ENCODE data around the gene SLC16A12.
"Not testable (repeated sequence)": the region's sequence is repeated elsewhere in the genome, so short reads cannot be mapped to it uniquely, and the experiment has no call there.

SLC16A12 gene

DNA sequence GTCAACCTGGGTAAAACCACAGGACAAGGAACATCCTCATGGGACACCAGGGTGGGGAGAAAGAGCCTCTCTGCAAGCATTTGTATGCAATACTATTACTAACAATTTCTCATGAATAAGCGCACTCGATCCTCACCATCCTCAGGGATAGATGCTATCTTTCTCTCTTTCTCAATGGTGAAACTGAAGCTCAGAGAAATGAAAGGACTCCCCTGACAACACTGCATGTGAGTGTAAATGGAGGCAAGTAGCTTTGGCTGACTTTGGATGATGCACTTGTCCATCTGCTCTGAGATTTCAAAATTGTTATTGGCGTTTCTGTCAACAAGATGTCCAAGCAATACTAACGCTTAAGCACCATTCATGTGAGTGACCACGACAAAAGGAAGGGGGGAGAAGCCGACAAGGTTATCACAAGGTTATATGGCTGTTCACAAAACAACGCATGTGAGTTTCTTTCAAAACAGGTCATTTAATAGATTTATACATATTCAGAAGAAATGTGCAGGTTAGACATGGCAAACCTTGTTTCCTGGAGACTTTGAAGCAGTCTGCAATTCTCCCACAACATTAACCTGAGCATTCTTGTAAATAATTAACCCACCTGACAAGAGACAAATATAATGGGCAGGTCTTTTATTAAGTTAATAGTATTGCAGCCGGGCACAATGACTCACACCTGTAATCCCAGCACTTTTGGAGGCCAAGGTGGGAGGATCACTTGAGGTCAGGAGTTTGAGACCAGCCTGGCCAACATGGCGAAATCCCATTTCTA is 67.0 kb downstream of the SLC16A12 start:
- no peak for DNase-seq

GRCh38 chr10:89466599-89467035 is 68.8 kb downstream of the SLC16A12 start:
- DNase-seq = no peak

- no peak for DNase-seq
These were observed 70.2 kb downstream of the SLC16A12 start for GRCh38 chr10:89465196-89465595.

GRCh38 chr10:89463846-89464537 is 71.4 kb downstream of the SLC16A12 start:
- DNase-seq = no peak

GRCh38 chr10:89458784-89459183 is 76.6 kb downstream of the SLC16A12 start:
- DNase-seq = no peak

GRCh38 chr10:89458291-89458690 is 77.1 kb downstream of the SLC16A12 start:
- DNase-seq = no peak

GRCh38 chr10:89454561-89455347 is 80.6 kb downstream of the SLC16A12 start:
- no peak for DNase-seq

DNA sequence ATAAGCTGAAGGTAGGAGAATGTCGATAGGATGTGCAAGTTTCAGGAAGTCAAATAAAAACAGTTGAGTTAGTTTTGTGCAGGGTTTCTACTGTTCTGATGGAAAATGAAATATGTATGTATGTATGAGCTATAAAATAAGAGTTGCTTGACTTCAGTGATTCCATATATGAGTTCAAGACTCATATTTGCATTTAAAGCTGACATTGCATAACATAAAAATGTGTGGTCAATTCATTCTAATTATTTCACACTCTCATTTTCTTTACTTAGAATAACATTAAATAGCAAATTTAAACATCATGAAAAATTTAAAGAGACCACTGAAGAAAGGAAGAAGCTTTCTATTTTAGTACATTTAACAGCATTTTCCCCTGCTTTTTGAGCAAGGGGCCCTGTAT is 83.2 kb downstream of the SLC16A12 start:
- no peak for DNase-seq

DNA sequence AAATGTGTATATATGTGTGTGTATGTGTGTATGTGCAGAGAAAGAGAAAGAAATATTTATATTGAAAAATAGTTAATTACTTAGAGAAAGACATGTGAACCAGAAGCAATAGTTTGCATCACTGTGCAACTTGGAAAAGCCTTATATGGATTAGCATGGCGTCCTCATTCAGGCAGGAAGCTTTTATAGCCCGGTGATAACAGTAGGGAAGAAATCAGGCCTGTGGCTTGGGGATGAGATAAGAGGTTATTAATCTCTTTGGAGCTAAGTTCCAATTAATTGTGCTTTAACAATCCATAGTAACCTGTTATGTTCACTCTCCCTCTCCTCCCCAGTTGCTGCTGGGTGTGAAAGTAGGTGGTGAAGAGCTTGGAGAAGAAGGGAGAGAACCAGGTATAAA is 84.5 kb downstream of the SLC16A12 start:
- no peak for DNase-seq

DNA sequence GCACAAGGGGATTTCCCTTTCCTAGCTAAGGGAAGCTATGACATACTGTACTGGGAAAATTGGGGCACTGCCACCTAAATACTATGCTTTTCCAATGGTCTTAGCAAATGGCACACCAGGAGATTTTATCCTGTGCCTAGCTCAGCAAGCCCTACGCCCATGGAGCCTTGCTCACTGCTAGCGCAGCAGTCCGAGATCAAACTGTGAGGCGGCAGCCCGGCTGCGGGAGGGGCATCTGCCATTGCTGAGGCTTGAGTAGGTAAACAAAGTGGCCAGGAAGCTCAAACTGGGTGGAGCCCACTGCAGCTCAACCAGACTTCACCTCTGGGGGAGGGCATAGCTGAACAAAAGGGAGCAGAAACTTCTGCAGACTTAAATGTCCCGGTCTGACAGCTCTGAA is 90.6 kb downstream of the SLC16A12 start:
- not testable (repeated sequence) for DNase-seq

DNA sequence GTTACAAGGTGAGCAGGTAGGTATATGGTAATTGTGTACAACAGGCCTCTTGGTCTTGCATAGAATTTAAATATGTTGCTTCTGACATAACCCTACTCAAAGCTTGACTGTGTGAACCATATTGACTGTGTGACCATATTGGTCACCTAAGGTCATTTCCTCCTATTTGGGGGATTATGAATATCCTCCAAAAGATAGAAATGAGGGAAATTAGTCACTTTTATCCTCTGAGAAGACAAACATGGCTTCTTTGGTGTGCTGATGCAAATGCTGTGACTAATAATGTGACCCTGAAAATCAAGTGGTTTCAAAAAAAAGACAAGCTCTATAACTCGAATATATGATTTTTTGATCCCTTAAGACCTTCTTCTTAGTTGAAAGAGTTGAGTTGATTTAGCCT is 93.1 kb downstream of the SLC16A12 start:
- DNase-seq = no peak

DNA sequence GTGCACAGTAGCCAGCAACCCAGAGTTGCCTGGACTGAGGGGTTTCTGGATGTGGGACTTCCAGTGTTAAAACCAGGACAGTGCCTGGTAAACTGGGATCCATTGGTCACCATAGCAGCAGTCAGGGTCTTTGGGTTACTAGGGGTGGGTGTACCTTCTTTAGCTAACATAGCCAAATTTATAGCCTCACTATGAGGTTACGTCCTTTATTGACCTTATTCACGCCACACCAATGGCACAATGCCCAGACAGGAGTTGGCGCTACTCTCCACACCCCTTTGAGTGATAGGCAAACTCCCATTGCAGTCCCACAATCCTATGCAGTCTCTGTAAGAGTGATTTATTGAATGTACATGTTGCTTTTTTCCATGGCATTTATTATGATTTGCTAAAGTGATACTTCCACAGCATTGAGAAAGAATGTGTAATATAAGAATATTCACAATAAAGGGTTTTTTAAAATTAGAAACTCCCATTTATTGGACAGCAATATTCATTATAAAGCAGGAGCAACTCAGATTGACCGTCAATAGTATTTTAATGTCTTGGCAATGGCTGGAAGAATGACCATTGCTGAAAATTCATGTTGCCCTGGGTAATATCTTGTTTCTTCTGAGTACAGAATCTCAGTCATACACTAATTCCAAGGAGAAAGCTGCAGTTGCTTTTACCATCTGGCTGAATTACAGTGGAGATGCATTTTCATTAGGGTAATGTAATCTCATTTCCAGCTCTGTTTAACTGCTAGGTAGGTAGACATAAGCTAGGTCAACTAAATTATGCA is 95.0 kb downstream of the SLC16A12 start:
- no peak for DNase-seq

DNA sequence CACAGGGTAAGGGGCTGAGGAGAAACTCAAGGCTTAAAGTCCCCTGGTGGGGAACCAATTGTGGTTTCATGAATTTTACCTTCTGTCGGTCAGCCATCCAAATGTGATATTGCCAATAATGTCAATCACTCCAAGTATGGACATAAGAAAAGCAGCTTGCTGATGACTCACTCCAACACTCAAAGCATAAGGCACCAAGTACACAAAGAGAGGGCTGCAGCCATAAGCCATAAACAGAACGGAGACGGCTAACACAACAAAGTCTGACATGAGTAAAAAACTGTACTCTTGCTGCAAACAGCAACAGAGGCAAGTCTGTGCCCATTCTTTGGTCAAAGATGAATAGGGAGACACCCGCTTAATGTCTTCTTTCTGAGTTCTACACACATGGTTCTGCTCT is 96.9 kb downstream of the SLC16A12 start:
- no peak for DNase-seq

DNA sequence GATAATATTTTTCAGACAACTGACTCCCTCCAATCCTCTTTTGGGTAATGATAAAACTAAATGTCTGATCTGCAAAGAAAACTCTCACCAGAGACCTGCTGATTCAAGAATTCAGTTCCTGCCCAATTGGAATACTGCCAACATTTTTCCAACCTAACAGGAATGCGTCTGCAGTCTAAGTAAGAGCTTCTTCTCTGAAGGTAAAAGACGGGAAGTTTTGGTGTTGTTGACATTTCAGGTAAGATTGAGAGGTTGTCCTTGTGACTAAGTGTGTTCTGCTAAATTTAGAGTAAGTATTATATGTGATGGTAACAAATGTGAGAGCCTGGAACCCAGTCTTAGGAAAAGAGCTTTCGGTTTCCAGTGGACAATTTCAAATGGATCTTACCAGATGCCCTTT is 103.4 kb downstream of the SLC16A12 start:
- no peak for DNase-seq

DNA sequence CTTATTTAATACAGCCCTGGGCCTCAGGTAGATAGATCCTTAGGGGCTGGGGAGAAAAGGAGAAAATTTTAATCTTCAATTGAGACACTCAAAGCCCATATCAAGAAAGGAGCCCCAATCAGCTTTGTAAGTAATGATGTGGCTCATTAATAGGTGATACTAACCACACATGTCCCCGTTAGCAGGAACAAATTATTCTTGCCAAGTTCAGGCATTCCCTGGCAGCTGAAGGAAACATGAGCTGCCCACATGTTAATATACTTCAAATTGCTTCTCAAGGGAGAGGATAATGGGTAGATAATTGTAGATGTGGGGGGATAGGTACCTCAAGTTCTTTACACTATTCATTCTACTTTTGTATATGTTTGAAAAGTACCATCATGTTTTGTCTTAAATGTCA is 106.5 kb downstream of the SLC16A12 start:
- no peak for DNase-seq

DNA sequence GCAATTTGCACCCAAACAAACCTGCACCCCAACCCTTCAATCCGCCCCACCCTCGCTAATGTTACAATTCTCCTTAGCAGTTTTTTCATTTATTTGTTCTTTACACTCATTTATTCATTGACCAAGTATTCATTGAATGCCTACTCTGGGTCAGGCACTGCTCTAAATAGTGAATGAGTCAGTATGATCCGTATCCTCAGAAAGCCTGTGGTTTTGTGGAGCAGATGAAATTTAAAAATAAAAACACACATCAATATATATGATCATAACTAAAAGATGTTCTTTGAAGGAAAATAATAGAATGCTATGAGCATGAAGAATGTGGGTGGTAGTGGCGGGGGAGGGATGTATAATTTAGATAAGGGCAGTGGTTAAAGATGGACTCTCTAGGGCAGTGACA is 107.8 kb downstream of the SLC16A12 start:
- DNase-seq = no peak

DNA sequence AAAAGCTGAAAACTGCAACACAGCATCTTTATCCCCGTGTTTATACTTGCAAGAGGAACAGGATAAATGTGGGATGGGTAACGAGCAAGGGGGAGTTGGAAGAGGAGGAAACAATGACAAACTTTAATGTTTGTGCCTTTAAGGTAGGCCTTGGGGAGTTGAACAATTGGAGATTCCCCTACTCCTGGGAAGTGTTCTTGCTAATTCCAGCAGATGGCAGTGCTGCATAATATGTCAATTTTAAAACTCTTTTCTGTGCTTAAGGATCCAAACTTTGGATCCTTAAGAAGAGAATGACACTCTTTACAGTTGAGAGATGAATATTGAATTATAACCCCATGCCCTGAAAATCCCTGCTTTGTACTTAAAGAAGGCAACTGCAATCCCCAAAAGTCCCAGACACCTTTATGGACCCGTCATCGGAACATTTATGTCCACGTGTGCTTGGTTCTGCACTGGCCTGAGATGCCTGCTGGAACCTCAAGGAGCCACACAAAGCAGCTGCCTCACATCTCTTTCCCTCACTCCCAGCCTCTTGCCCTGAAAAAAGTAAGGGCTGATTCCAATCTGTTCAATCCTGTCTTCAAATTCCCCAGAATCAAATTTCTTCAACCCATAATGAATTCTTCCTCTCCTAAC is 109.0 kb downstream of the SLC16A12 start:
- no peak for DNase-seq

GRCh38 chr10:89425000-89425399 is 110.4 kb downstream of the SLC16A12 start:
- no peak for DNase-seq

- DNase-seq = no peak
These were observed 114.3 kb downstream of the SLC16A12 start for GRCh38 chr10:89421018-89421476.

DNA sequence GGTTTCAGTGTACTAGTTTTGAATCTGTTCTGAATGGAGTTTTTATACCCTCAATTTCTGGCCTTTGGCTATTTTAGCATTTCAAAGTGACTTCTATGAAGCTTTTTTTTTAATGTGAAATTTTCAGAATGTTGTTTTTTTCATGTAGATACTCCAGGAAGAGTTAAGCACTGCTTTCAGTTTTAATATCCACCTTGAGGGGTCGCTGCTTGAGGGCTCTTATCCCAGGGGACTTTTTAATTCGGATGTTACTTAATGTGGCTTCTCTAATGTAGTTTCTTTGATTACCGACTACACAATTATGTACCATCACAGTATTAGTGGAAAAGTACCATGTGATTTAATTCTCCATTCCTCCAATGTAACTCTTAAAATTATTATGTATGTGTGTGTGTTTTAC is 115.8 kb downstream of the SLC16A12 start:
- DNase-seq = no peak

DNA sequence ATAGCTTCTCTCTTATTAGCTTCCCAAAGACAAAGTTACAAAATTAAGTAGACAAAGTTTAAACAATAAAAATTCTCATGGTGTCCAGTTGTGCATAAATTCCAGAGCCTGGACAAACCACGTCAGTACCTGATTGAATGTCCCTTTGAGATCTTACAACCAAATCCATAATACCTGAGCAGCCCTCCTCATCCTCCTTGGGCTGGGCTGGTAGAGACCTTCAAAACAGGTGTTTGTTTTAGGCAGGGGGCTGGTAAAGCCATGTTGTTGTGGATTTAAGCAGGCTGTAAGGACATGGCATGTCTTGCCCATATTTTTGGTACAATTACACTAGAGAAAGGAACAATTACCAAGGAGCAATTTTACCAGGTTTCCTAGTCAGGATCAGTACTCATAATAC is 118.9 kb downstream of the SLC16A12 start:
- DNase-seq = no peak

Data from DMS 273 treated with DMSO at 0.1 percent for 48 hours (cell line).